Hippocampal formation (tissue), 2 donors: ENCODE data around the gene NDUFV2.
A peak's percentile ranks its signal among the peaks of the same experiment; 100 is the strongest.
"Not testable (repeated sequence)": the region's sequence is repeated elsewhere in the genome, so short reads cannot be mapped to it uniquely, and the experiment has no call there.

Experiments
- DNase-seq, 2 donors: peaks; one replicate each; lab custom pipeline; 2025; lab: John Stamatoyannopoulos, UW

NDUFV2 gene

DNA sequence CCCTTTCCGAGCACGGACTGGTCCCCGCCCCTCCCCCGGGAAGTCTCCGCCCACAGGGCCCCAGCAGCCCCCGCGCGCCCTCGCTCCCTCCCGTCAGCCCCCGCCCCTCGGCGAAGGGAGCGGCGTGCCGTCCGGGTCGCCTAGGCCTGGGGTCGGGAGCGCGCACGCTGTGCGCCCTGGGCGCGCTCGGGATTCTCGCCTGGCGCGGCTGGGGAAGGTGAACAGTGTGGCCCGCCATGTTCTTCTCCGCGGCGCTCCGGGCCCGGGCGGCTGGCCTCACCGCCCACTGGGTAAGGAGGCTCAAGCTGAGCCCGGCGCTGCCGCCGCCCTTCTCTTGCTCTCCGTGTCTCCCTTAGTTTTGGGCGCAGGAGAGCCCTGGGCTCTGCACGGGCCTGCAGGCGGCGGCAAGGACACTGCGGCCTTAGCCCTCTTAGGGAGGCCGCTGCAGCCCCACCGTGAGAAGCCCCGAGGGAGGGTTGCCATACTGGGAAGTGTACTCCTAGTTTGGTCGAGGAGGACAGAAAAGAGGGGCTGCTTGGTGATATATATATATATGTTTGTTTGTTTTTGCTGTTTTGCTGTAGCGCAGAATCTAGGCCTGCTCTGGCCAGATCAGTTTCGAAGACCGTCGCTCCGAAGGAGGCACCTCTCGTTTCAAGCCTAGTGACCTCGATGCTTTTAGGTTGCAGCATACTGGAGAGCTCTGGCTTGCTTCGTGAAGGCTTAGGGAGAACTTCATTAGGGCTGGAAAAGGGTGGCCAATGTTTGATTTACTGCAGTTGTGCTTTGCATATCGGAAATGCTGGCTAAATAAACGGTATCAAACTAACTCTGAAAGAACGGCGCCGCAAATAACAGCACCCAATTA lies at the start of gene NDUFV2:
TSS of gene NDUFV2 (plus strand) at position 192 of the 868 bp plus-strand sequence. CDS start at position 237, 45 bp downstream.
- peak; percentile 95 to 96 for DNase-seq

GRCh38 chr18:9053814-9054213 lies 48.7 kb upstream of the NDUFV2 start:
- DNase-seq = no peak

DNA sequence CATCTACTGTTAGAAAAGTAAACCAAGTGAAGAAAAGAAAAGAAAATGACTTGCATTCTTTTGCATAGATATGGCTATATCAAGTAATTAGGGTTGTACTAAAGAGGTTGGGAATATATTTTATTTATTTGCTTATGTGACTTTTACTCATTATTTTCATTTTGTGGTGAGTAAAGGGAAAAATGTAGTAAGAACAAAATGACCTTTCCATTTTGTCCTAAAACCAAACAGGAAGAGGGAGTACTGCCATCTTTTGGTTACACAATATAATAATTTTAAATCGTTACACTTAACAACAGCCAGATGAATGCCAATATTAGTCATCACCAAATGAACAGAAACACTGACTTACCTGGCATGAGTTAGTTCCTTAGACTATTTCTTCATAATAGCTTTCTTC lies 47.3 kb upstream of the NDUFV2 start:
- DNase-seq = peak in 1 of 2 donors; percentile 14

DNA sequence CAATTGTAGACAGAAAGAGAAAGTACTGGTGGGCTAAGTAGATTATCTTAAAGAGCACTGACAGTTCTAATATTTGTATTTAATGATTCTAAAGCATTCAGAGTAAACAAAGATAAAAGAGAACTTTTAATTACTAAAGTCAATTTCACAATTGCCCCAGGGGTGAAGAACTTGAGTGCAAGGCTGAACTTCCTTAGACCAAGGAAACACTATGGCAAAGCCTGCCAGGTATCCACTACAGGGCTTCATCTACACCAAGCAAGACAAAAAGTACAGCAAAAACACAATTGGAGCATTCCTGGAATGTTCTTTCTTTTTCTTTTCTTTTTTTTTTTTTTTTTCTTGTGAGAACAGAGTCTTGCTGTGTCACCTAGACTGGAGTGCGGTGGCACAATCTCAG lies 46.9 kb upstream of the NDUFV2 start:
- DNase-seq = no peak

GRCh38 chr18:9057646-9058045 lies 44.9 kb upstream of the NDUFV2 start:
- DNase-seq = no peak

DNA sequence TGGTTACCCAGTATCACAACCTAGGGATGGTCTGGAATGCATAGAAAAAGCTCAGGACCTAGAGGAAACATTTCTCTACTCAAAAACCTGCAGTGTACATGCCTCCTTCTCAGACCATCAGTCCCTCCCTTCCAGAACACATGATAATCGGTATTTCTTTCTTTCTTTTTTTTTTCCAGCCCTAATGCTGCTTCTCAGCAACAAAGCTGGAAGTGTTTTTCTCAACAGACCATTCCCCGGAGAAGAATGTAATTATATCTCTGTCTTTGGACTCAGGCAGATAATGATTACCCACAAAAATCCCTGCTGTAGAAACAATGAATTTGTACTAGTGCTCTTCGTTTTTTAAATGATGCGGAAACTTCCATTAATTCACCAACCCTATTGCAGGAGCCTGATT lies 44.1 kb upstream of the NDUFV2 start:
- DNase-seq = no peak

- no peak for DNase-seq
Measured at GRCh38 chr18:9062418-9062751, 40.1 kb upstream of the NDUFV2 start.

DNA sequence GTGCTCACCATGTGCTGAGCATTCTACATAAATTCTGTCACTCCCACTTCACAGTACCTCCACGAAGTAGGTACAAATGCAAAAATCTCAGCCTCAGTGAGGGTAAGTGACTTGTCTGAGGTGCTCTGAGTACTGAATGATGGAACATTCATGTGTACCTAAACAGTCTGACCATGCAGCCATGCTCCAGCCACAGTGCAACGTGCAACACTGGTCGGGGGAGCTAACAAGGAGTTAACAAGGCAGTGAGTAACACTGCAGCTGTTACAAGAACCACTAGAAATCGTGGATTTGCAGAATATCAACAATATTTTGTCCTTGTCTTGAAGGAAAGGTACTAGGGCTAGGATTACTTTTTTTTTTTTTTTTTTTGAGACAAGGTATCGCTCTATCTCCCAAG lies 36.6 kb upstream of the NDUFV2 start:
- DNase-seq = no peak

DNA sequence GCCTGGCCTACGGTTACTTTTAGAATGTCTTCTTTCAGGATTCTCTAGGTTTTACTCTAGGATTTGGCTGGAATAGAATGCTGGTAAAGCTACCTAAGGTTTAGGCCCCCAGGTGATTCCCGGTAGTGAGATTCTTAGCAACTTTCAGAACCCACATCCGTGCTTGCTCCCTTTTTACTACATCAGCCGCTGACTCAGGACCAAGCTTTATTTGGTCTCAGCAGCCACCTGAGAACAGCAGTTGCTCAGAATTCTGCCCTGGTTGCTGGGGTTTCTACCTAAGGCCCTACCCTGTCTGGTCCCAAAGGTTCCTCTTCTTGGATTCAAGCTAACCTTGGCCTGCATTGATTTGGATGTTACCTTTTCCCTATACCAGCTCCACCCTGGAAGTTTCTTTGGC lies 36.1 kb upstream of the NDUFV2 start:
- DNase-seq = no peak

- DNase-seq = no peak
Measured at GRCh38 chr18:9066817-9067306, 35.6 kb upstream of the NDUFV2 start.

DNA sequence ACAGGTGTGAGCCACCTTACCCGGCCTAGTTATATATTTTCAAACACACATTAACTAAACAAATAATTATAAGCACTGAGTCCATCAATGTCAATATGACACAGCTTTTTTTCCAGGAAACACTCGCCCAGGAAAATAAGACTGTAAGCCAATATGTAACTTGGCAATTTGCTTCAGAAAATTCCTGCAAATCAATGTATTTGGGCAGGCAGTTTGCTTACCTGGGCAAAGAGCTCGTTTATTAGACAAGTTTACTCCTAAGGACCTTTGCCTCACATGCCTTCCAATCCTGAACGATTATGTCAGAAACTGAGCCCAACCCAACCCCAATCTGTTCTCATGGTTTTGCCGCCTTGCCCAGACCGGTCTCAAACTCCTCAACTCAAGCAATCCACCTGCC lies 34.7 kb upstream of the NDUFV2 start:
- DNase-seq = no peak

GRCh38 chr18:9068346-9068745 lies 34.2 kb upstream of the NDUFV2 start:
- no peak for DNase-seq

DNA sequence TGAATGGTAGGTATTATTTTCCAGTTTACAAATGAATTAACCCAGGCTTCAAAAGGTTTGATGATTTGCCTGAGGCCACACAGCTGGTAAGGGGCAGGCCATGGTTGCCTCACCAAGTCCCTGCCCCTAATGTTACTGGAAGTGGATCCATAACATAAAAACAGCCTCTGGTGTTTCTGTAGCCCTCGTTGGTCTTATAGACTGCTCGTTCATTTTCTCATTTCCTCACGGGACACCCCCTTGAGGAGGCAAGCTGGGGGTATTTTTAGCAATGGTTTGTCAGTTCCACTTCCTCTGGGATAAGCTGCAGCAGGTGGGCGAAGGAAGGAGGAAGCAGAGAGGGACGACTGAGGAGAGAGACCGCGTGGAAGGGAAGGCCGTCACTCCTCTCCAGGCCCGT lies 32.9 kb upstream of the NDUFV2 start:
- no peak for DNase-seq

DNA sequence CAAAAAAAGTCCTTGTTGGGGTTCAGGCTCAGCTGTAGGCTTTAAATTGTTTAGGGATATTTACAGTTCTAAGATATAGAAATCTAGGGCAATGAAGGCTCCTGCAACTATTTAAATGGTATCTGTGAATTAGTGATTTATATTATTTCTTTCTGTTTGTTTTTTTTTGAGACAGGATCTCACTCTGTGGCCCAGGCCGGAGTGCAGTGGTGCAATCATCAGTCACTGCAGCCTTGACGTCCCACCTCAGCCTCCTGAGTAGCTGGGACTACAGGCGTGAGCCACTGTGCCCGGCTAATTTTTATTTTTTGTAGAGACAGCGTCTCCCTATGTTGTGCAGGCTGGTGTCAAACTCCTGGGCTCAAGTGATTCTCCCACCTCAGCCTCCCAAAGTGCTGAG lies 32.3 kb upstream of the NDUFV2 start:
- DNase-seq = no peak

GRCh38 chr18:9079818-9080528 lies 22.5 kb upstream of the NDUFV2 start:
- peak; percentile 20 to 31 for DNase-seq

- DNase-seq = no peak
Measured at GRCh38 chr18:9081940-9082339, 20.6 kb upstream of the NDUFV2 start.

DNA sequence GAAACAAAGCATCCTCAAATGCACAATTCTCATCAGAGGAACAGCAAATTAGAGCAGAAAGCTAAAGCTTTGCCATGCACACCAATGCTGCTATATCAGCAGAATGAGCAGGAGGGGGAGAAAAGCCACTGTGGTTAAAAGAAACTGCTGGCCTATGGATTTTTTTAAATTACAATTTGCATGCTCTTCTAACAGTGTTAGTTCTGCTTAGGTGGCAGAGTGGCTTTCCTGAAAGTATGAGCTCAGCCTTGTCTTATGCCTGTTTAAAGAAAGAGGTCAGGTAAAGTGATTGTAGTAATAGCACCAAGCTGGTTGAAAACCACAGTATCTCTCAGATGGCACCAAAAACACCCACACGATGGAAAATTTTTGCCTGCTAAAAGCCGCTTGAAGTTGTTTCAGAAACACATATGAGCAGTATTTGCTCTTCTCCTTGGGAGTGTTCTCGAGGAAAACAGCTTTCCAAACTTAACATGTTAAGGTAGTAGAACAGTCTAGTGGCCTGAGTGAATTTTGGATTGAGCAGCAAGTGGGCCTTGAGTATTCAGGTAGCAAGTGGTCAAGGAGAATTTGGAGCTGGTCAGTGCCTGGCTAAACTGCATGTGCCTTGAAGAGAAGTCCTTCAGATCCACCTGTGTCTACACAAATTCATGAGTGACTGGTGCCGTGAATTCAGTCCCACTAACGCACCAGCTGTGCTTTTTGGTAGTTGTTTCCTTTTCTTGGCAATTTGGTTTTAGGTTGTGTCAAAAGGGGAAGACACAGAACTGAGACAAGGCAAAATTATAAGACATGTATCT lies 19.6 kb upstream of the NDUFV2 start:
- DNase-seq = no peak

- no peak for DNase-seq
Measured at GRCh38 chr18:9086015-9086414, 16.5 kb upstream of the NDUFV2 start.

DNA sequence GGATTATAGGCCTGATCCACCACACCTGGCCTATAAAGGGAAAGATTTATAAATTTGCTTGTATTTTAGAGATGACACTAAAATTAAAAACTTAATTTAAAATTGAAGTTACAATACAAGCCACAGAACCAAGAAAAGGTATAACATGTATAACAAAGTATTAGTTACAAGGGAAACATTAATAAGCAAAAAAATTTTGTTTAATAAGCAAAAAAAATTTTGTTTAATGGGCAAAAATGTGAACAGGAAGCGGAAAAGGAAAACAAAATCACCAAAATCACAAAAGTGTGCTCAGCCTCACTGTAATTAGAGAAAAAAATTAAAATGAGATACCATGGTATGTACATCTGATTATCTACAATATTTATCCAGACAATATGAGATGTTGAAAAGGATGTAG lies 15.9 kb upstream of the NDUFV2 start:
- no peak for DNase-seq

DNA sequence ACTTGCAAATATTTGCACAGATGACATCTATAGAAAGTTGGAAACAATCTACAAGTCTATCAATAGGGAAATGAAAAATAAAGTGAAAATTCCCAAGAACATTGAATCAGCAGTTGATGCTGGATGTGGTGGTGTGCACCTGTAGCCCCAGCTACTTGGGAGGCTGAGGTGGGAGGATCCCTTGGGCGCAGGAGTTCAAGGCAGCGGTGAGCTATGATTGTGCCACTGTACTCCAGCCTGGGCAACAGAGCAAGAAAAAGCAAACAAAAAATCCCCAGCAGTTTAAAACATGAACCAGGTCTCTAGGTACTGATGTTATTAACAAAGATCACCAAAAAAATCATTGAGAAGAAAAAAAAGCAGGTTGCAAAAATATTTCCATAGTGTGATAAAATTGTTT lies 15.4 kb upstream of the NDUFV2 start:
- DNase-seq = no peak

DNA sequence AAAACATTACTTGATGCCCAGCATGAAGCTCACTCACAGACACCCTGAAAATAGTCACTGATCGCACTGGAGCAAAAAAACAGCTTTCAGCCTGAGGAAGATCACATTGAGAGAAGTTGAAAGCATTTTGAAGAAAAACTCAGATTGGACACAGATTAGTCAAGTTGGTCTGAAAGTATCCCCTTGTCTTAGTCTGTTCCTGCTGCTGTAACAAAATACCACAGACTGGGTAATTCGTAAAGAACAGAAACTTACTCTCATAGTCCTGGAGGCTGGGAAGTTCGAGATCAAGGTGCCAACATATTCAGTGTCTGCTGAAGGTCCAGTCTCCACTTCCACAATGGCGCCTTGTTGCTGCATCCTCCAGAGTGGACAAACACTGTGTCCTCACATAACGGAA lies 14.2 kb upstream of the NDUFV2 start:
- no peak for DNase-seq

GRCh38 chr18:9088727-9089126 lies 13.8 kb upstream of the NDUFV2 start:
- DNase-seq = not testable (repeated sequence)
